D341Med (cell line): ENCODE data around the gene SERTAD2.

Experiments
- DNase-seq: peaks from one replicate; pipeline ENCODE4 v3.0.0; 2012; ENCODE audit warnings: low spot score

Gene SERTAD2

DNA sequence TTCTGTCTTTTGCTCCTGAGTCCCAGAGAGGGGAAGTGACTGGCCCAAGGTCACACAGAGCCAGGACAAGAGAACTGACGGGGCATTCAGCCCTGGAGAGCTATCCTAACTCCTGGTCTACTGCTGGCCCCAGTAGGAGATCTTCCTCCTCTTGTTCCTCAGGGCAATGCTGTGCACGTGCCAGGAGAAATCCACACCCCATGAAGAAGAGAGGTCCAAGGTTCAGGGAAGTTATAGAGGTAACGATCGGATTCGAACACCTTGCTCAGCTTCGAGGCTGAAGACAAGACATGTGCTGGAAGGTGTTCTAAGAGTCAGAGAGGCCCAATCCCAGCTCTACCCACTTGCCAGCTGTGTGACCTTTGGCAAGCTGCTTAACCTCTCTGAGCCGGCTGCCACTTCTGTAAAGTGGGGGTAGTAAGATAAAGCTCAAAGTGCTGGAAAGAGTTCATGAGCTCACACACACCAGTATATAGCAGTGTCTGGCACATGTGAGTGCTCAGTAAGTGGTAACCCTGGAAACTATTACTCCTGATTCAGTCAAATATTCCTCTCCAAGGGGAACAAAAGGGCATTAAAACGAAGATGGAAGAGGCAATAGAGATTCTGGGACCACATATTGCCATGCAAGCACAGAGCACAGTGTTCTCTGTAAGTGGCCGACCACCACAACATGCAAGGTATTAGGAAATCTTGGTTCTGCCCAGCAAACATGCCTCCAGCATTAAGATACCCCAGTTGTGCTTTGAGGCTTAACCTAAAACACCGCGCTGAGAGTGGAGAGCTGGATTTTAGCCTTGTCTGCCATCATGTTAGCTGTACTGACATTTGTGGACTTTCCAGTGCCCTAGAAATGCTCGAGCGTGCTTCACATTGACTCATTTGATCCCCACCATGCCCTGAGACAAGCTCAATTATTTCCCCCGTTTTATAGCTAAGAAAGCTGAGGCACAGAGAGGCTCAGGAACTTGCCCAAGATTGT lies 25.6 kb downstream of the SERTAD2 start:
- no peak for DNase-seq

DNA sequence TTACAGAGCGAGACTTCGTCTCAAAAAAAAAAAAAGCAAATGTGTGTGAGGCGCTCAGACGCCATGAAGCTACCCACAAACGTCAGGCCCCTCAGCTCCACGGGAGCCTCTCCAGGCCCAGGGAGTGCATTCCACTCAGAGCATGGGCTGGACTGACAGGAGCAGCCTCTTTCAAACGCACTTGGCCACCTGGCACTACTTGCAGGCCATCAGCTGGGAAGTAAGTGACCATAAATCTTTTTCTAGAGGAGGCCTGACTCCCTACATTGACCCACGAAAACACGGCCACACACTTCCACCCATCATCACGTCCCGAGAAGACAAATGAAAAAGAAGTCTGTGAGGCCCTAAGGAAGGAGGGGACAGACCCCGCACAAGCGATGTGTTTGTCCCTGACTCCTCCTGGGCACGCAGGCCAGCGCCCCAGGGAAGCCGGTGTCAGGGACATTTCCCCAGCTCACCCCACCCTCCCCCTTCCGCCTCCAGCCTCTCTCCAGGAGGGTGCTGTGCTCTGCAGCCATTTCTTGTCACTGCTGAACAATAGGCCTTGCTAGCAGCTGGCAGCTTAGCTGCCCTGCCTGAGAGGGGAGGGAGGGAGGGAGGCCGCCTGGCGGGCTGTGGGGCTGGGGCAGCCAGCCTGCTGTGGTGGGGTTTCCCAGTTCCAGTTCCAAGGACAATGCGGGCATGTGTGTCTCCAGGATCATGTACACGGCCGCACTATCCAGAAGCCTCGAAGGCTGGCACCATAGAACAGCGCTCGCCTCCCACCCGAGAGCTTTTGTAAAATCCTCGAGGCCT lies 26.6 kb downstream of the SERTAD2 start:
- DNase-seq: peak; percentile 85

DNA sequence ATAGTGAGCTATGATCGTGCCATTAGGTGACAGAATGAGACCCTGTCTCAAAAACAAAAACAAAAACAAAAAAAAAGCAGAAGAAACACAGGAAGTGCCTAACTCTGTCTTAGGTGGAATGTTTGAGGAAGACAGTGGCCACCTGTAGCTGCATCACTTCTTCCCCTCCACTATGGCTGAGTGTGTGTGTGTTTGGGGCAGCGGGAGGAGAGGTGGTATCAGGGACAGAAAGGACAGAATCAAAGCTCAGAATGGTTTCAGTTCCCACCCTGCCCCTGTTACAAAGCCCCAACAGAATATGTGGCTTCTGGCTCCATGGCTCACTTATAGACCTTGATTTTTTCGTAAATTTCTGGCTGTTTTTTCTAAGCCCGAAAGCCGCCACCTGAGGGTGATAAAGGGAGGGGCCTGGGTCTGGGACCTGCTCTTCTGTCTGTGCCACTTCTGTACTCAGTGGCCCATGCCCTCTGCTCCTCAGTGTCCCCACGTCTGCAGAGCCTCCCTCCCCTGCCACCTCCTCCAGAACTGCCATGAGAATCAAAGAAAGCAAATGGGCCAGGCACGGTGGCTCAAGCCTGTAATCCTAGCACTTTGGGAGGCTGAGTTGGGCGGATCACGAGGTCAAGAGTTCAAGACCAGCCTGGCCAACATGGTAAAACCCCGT lies 27.4 kb downstream of the SERTAD2 start:
- DNase-seq: no peak

DNA sequence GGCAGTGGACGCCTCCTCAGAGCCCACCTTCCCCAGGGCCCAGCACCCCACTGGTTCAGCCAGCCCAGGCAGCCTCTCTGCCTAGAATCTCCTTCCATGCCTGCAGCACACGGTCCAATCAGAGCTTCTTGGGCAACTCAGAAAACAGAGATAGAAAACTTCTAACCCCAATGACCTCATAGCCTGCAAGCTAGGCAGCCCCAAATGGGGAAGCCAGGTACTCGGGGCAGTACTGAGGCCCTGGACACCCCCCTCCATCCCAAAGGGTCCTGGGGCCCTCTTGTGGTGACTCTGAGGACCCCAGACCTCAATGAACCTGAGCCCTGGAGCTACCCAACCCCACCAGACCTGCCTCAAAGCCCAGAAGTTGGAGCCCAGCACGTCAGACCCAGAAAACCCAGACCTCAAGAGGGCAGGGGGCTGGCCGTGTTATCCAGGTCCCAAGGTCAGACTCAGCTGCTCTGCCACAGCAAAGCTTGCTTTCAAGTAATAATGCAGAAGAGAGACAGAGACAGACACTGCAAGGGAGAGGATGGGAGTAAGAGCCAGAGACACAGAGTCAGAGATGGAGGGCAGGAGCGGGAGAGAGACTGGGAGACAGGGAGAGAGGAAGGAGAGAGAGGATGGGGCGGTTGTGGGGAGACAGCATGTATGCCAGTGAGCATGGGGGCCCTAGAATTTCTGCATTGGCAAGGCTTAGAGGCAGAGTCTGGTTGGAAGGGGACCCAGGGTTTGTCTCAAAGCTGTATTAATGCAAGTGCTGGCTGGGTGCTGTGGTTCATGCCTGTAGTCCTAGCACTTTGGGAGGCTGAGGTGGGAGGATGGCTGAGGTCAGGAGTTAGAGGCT lies 28.2 kb downstream of the SERTAD2 start:
- no peak for DNase-seq

DNA sequence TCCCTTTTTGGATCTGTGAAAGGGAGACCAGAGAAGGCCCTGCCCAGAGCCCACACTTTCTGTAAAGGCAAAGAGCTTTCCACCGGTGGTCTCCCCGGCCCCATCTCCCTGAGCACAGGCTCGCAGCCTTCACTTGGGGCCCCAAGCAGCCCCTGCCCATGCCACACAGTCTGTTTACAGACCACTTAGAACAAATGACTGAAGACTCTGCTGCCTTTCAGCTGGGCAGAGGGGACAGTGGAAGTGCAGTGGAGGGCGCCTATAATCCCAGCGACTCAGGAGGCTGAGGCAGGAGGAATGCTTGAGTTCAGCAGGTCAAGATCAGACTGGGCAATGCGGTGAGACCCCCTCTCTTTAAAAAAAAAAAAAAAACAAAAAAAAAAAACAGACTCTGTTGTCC lies 28.9 kb downstream of the SERTAD2 start:
- DNase-seq: no peak

DNA sequence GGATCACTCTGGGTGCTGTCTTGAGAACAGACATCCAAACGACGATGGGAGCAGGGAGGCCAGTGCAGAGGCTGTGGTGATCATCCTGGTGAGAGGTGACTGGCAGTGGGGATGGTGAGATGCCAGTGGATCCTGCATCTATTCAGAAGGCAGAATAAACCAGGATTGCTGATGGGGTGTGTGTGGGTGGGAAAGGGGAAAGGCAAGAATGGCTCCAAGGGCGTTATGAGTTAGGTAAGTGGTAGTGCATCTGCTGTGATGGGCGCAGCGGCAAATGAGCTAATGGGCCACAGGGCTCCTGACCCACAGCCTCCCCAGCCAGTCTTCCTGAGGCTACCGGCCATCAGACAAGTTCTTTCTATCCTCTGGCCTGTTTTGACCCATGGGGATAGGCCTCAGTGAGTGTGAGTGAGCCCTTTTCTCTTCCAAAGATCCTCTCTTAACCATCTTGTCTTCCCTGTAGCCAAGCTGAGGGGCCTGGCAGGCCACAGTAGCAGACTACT lies 29.6 kb downstream of the SERTAD2 start:
- no peak for DNase-seq

DNA sequence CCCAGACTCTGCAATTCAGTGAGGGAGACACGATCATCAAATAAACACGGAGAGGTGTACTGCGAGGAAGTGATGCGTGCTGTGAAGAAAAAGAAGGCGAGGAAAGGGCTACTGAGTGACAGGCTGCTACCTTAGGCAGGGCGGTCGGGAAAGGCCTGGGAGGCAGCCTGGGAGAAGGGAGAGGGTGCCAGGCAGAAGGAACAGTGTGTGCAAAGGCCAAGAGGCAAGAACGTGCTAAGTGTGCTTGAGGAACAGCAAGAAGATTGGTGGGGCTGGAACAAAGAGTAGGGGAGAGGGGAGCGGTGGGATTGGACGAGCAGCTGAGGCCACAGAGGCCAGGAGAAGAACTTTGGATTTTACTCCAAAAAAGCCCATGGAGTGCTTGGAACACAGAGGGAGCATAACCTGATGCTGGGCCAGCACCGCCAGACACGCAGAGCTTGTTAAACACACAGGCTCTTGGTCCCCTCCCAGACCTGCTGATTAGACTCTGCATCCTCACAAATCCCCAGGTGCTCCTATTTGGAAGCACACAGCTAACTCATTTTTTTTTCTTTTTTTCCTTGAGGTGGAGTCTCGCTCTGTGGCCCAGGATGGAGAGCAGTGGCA lies 30.4 kb downstream of the SERTAD2 start:
- no peak for DNase-seq

DNA sequence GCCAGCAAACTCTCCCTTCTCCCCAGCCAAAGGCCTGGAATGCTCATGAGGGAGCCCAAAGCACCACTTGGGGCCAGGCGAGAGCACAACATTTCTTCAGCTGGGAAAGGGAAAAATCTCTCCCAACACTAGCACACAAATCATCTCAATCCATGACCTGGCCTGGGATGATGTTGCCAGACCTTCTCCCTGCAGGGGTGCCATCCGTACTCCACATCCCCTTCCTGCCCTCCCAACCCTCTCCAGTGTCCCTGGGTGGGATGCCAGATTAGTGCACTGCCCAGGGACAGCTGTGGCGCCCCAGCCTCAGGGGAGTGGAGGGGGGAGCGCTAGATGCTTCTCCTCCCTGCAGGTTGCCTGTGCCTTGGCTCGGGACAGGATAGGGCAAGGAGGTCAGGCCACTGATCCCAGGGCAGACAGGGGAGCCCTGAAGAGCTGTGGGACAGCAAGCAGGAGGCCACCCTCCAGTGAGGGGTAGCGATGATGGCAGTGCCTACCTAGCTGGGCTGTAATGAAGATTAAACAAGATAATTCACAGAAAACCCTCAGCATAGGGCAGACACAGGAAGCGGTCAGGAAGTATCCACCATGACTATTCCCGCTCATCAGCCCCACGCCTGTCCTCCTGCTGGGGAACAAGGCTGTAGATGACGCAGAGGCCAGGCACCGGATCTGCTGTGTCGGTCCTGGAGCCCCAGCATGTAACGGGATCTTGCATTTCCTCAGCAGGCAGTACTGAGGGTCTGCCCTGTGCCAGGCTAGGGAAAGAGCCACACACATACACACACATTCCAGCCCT lies 31.1 kb downstream of the SERTAD2 start:
- DNase-seq: no peak

DNA sequence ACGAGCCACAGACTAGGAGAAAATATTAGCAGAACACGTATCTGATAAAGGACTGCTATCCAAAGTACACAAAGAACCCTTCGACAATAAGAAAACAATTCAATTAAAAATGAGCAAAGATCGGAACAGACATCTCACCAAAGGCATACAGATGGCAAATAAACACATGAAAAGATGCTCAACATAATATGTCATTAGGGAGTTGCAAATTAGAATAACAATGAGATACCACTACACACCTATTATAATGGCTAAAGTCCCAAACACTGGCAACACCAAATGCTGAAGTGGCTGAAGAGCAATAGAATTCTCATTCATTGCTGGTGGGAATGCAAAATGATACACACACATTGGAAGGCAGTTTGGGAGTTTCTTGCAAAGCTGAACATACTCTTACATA lies 33.1 kb downstream of the SERTAD2 start:
- DNase-seq: no peak

DNA sequence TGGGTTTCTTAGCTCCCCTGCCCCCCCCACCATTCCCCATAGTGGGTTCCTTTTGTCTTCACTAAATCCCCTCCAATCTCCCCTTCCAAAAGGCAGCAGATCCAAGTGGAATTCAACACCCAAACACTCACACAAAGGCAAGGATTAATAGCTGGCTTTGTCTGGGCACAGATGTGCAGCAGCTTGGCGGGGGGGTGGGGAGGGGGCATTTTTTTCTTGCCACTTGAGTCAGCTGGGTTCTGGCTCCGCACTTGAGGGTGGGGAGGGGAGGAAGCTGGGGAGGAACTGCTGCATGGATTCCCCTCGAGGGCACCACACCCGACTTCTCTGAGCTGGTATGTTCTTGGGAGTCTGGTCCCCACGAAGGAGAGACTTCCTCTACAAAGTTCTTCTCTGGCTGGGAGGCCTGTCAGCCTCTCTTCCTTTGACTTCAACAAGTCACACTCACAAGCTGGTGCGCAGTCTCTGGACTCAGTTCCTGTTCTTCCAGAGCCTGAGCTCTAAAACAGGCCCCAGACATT lies 36.0 kb downstream of the SERTAD2 start:
- DNase-seq: peak; percentile 65

DNA sequence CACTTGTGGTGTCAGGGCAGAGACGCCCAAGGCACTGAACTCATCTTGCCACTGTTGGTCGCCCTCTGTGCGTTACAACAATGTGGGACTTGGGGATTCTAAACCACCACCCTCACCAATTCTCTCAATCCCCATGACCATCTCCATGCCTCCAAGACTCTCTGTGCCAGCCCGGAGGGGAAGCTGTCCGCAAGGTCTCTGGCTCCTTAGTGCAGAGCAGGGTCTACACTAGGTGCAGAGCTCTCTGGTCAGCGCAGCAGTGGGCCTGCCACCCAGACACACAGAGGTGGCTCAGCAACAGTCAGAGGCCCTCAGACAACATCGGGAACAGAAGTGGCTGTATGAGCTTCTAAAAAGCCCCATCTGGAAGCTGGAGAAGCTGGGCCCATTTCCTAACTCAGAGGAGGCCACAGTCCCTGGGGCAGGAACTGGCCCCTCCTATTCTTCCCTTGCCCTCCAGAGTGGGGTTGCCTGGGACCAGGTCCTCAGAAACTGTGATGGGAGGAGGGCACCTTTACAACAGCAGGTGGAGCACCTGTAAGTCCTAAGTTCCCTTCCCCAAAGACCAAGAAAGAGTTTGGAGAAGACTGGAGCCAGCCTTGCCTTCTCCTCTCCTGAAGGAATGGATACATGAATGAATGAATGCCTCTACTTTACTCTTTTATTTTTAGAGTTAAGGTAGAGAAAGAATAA lies 37.7 kb downstream of the SERTAD2 start:
- DNase-seq: no peak

DNA sequence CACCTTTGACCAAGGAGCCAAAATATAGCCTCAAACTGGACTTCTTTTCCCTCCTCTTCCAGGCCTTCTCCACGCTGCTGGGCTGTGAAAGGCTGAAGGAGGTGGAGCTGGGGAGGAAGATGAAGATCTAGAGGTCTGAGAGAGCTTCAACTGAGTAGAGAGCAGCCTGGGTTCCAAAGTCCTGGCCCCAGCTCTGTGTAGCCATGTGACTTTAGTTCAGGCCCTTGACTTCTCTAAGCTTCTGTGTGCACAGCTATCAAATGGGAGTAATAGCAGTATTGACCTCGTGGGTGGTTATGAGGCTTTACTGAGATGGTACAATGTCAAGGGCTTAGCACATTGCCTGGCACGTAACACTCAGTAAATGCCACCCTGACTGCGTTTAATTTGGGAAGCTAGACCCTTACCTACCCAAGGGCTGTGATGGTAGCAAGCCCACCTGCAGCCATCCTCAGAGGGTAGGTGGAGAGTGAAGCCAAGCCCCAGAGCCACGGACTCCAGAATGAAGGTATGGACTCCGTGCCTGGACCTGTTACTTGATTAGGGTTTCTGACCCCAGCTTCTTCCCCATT lies 38.4 kb downstream of the SERTAD2 start:
- no peak for DNase-seq

DNA sequence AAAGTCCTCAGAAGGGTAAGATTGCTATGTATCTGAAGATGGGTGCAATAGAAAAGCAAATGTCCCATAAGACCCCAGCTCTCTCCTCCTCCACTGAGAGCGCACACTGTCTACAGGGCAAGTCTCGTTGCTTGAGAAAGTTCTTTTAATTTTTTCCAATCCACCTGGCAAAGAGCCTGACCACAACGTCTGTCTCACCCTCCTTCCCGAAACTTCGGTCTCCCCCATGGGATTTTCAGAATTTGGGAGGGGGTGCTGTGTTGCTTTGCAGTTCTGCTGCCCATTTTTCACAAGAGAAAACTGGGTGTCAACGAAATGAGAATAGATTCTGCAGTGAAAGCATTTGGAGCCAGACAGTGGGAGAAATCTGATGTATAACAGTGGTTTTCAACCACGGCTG lies 40.4 kb downstream of the SERTAD2 start:
- DNase-seq: no peak

DNA sequence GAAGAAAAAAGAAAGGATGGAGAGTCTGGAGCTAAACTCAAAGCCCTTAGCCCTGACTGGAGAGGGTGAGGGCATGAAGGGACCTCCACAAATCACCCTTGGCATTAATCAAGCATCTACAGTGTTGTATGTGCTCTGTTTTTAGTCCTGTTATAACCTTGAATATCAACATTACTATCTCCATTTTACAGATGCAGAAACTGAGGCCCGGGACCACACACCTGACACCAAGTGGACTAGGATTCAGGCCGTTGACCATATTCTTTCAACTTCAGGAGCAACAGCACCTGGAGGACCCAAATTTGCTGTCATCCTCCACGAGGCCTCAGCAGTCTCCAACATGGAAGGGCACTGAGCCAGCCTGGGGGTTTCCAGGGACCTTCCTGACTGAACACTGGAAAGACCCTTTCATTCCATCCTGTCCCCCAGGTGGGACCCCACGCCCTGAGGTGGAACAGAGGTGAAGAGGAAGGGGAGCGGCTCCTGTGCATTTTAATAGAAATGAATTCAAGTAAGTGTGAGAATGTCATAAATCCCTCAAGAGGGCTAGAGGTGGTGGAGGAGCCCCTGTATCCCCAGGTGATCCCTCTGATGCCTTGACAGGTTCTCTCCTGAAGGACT lies 41.0 kb downstream of the SERTAD2 start:
- DNase-seq: no peak

DNA sequence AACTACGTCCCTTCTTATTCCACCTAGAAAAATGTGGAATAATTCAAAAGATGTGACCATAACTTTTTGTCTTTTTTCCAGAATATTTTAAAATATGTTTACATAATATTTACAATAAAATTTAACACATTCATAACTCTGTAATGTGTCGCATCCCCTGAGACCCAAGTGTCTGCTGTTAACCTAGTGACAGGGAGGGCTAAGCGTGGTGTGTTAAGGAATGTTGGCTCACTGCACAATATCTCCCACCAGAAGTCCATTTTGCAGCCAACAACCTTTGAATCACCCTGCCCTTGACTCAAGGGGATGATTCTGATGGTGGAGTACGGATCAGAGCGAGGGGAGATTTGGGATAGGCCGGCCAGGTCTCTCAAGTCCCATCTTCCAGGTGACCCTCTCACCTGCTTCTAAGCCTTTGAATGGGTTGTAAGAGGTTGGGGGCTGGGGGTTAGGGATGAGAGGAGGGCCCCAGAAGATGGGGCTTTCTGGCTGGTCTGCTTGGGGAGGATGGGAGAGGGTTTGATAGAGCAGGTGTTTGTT lies 43.3 kb downstream of the SERTAD2 start:
- DNase-seq: no peak

DNA sequence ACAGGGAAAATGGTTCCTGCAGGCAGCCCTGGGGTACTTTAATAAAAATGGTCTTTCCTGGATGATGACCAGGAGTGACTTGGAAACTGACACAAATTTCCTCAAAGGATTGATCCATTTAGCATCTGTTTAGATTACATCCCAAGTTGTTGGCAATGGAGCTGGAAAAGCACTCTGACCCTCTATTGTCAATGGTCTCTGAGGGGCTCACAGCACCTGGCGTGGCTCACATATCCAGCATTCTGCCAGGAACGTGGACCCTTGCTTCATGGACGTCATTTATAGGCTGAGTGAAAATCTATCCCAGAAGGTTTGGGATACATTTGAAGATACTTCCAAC lies 43.8 kb downstream of the SERTAD2 start:
- no peak for DNase-seq

DNA sequence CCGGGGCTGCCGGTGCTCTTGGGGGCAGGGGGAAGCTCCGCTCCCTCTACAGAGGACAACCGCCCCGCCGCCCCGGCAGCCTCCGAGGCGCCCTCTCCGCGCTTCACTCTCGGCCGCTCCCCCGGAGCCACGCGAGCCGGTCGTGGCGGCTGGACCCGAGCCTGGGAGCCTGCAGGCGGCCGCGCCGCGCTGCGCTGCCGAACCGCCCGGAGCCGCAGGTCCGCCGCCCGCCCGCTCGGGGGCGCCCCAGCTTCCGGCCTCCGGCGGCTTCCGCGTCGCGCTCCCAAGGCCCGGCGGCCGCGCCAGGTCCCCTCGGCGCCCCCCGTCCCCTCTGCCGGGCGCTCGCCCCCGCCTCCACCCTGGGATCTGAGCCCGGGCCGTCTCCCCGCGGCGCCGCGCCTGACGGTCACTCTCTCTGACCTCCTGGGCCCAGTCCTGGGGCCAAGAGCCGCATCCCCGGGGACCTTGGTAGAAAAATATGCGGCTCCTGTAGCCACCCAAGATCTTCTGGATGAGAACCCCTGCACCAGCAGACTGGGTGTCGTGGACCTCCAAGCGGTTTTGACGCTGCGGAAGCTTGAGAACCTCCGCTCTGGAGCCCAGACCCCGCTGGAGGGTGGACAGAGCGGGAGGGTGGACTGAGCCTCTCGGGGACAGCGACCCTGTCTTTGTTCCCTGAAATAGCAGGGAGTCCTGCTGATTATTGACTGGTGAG lies 44.3 kb downstream of the SERTAD2 start:
- no peak for DNase-seq

DNA sequence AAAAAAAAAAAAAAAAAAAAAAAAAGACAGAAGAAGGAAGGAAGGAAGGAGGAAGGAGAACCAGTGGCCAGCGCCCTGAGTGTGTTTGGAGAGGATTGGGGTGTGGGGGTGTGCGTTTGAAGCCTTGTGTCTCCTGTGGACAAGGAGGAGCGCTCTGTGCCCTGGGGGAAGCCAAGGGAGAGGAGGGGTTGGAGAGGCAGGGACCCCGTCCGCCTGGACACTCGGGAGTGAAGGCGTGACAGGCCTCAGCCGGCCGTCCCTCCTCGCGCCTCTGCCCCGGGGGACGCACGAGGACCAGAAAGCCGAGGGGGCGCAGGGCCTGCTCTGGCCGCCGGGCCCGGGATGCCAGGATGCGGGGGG lies 44.9 kb downstream of the SERTAD2 start:
- DNase-seq: no peak
